Measurements from ENCODE around the gene ATP2A1.
"Not testable (repeated sequence)": the region's sequence is repeated elsewhere in the genome, so short reads cannot be mapped to it uniquely, and the experiment has no call there.

The ATP2A1 gene

DNA sequence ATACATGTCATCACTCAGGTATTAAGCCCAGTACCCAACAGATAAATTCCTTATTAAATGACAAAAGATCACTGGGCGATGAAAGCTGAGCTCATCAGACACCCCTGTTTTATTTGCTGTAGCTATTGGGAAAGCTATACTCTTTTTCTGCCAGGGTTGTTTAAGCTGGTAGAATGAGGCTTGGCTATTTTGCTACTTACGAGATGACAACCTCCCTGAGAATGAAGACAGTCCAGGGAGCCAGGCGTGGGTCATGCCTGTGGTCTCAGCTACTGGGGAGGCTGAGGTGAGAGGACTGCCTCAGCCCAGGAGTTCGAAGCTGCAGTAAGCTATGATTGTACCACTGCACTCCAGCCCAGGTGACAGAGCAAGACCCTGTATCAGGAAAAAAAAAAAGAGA, 19.0 kb upstream of the ATP2A1 start:
- DNase-seq (ENCODE audit: low read depth) = no peak

DNA sequence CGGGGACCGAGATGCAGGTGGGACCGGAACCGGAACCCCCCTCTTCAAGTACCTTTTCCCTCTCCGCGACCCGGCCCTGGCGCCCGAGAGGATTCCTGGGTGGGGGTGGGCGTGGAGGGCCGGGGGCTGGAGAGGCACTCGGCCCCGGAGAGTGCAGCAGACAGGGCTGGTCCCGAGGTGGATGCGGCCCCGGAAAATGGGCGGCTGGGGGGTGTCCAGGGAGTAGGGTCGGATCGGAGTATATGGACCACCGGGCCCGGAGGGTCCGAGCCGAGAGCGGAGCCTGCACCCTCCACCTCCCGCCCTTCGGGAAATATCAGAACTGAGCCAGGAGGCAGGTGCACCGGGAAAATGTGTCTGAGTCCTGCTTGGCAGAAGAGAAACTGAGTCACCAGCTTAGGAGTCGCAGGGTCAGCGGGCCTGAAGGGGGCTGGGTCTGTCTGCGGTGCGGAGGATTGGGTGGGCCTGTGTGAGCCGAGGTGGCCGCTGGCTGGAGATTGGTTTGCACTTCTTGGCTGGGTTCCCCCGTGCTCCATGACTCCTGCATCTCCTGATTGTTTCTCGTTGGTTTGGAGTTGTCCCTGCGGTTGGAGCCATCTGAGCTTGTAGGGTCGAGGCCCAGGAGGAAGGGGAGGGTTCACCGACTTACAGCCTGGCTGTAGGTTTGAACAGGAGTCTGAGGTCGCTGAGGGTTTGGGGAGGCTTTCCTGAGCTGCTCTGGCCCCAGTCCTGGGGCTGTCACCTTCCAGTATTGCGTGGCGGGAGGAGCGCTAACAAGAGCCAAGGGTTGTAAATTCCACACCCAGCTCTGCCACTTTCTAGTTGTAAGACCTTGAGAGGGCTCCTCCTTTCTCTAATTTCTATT, 14.1 kb upstream of the ATP2A1 start:
- DNase-seq (ENCODE audit: low read depth) = no peak

GRCh38 chr16:28865001-28865688, 13.1 kb upstream of the ATP2A1 start:
- DNase-seq (ENCODE audit: low read depth) = no peak

- DNase-seq (ENCODE audit: low read depth) = no peak
Observed at GRCh38 chr16:28865722-28866453, 12.4 kb upstream of the ATP2A1 start.

GRCh38 chr16:28866454-28866804, 11.9 kb upstream of the ATP2A1 start:
- no peak for DNase-seq (ENCODE audit: low read depth)

- no peak for DNase-seq (ENCODE audit: low read depth)
Observed at GRCh38 chr16:28867241-28867640, 11.0 kb upstream of the ATP2A1 start.

DNA sequence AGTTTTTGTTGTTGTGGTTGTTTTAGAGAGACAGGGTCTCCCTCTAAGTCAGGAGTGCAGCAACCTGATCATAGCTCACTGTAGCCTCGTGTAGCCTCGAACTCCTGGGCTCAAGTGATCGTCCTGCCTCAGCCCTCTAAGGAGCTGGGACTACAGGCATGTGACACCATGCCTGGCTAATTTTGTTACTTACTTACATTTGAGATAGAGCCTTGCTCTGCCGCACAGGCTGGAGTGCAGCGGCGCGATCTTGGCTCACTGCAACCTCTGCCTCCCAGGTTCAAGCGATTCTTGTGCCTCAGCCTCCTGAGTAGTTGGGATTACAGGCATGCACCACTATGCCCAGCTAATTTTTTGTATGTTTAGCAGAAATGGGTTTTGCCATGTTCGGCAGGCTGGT, 10.6 kb upstream of the ATP2A1 start:
- not testable (repeated sequence) for DNase-seq (ENCODE audit: low read depth)

DNA sequence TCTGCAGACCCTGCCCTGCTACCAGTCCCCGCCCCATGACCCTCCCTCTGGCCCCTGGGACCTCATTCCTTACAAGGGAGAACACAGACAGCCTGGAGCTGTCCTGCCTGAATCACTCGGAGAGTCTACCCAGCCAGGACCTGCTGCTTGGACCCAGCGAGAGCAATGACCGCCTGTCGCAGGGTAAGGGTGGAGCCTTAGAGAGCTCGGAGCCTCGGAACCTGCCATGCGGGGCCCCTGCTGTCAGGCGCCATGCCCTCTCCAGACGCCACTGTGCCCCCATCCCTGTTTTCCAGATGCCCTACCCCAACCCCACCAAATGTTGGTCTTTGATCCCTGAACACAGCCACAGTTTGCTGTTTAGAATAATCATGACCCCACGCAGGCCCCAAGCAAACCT, 9.1 kb upstream of the ATP2A1 start:
- no peak for DNase-seq (ENCODE audit: low read depth)

- no peak for DNase-seq (ENCODE audit: low read depth)
Observed at GRCh38 chr16:28872952-28873351, 5.3 kb upstream of the ATP2A1 start.

GRCh38 chr16:28873543-28874201, 4.6 kb upstream of the ATP2A1 start:
- no peak for DNase-seq (ENCODE audit: low read depth)

DNA sequence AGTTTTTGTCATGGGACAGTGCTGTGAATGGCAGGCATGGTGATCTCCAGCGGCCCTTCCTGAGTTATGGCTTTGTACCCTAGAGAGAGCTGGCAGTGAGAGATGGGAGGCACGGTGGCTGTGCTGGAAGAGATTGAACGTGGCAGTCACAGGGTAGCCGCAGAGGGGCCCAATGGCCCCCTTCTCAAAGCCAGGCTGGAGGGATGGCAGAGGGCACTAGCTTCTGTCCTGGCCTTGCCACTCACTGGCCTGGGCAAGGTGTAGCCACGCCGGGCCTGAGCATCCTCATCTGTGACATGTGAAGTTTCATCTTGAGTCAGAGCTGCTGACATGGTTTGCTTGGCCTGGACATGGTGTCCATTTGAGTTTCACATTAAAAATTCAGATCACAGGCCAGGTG, 3.9 kb upstream of the ATP2A1 start:
- DNase-seq (ENCODE audit: low read depth) = no peak

DNA sequence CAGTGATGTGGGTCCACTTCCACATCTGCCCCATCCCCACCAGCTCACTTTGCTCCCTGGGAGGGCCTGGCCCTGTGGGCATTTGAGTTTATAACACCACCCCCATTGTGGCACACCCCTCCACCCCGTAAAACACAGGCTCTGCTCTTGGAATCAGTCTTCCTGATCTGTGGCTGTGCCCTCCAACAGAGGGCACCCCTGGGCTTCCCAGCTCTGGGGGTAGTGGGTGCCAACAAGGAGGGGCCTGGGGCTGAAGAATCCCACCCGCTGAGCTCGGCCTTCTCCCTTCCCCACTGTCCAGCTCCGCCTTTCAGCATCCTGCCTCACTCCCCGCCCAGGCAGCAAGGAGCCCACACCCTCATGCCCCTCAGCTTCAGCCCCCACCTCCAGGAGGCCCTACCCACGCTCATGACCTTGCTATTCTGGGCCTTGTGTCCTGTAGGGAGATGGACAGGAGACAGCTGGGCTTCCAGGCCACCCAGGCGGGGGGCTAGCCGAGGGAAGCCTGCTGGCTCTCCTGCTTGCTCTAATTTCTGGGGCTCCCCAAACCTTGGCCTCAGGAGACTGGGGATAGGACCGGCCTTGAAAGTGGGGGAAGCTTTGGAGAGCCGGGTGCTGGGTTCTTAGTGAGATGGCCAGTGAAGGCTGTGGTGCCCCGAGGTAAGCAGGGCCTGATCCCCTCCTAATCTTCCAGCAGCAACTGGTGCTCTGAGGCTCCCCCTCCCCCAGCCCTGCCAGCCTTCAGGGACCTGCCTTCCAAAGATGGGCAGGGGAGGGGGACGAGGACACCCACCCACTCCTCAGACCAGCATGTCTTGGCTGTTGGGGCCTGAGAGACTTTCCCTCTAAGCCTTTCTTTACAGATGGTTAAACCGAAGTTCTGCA, 2.9 kb upstream of the ATP2A1 start:
- DNase-seq (ENCODE audit: low read depth) = no peak

GRCh38 chr16:28876019-28876659, 2.1 kb upstream of the ATP2A1 start:
- no peak for DNase-seq (ENCODE audit: low read depth)

DNA sequence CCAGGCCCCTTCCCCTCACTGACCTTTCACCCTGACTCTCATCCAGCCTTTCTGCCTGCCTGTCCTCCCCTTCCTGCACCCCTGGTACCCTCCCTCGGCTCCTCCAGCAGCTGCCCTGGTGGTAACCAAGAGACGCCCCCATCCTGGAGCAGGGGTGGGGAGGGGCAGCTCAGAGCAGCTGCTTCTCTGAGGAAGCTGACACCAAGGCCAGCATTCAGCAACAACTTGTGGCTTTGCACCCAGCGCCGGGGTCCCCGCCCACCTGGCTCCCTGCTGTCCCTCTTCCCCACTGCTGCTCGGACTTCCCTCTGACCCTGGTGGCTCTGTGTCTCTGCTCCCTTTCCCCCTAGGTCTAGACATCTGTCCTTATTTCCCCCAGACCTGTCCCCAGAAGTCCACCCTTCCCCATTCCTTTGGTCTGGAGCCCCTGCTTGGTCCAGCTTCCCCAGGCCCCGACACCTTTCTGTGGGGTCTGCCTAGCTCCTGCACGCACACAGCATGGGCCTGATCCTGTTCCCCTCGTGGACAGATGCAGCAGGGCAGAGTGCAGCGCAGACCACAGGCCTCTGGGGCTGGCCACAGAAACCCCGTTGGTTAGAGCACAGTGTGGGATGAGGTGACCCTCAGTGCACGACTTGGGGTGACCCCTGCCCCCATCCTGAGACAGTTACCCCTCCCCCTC, 1.2 kb upstream of the ATP2A1 start:
- DNase-seq (ENCODE audit: low read depth) = no peak

- DNase-seq (ENCODE audit: low read depth) = no peak
Observed at GRCh38 chr16:28877655-28878000, 660 bp upstream of the ATP2A1 start.

DNA sequence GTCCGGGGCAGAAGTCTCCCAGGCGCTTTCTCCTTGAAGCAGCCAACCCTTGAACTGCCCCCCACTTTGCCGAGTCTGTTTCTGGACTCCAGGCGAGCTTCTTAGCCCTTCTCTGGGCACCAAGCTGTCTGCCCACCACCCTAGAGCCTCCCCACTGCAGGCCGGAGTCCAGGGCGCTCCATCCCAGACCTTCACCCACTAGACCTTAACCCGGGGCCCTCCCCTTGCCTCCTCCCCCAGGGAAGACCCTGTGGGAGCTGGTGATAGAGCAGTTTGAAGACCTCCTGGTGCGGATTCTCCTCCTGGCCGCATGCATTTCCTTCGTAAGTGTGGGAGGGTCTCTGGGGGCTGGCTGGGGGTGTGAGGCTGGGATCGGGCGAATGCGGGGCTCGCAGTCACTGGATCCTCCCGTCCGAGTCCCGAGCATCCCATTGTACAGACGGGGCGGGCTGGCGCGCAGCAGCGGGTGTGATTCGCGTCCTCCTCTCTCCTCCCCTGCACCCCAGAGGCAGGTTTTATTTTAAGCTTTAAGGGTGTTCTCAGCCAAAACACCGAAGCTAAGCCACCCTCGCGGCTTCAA, 1.1 kb downstream of the ATP2A1 start:
- DNase-seq (ENCODE audit: low read depth) = no peak

DNA sequence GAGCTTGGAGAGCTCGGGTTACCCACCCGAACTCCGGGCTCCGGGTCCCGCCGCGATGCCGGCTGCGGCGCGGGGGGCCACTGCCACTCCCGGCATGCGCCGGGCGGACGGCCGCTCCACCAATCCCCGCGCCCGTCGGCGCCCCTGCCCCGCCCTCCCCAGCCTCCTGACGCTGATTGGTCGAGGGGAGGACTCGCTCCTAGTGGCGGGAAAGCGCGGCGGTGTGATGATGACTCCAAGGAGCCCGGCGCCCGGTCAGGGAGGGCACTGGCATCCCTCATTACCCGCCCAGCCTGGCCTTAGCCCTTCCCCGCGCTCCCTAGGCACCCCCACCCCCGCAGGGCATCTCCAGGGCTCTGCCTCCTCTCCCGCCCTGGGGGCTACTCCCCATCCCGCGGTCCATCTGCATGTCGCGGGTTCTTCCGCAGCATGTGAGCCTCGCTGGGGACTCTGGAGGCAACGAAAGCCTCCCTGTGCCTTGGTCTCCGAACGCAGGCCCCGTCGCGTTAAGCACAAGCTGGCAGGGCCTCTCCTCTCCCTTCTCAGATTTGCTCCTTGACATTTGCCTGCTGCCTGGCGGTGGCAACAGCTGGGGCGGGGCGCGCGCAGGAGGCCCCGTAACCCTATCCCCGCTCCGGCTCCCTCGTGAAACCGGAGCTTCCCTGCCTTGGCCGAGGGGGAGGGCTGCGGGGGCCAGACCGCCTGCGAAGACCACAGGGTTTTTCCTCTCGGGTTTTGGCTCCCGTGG, 1.7 kb downstream of the ATP2A1 start:
- peak; percentile 68 for DNase-seq (ENCODE audit: low read depth)

DNA sequence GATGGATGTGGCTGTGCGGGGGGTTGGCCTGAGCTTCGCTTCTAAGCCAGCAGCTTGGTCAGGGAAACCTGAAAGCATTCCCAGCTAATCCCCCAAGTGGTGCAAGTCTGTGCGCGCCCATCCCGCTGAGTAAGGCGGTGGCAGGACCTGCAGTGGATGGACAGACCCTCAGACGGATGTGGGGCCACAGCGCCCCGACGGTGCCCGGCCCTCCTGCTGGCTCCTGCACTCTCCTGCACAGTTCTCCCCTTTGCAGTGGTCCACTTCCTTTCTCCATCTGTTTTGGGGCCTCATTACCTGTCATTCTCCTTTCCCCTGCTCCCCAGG, 2.3 kb downstream of the ATP2A1 start:
- no peak for DNase-seq (ENCODE audit: low read depth)

DNA sequence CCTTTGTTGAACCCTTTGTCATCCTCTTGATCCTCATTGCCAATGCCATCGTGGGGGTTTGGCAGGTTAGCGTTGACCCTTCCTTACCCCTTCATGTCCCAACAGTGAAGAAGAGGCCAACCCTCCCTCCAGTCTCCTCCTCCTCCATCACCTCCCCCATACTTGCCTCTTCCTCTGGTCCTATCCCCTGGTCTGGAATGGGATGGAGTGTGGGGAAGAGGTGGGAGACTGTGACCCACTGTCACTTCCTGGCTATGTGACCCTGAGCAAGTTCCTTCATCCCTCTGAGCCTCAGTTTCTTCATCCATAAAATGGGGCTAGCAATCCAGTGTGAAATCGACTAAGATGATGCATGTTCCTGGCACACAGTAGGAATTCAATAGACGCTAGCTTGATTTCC, 2.7 kb downstream of the ATP2A1 start:
- DNase-seq (ENCODE audit: low read depth) = no peak

Data from HS-5 (cell line).